OCI-LY7 (cell line): Measurements from ENCODE around the gene RCSD1. TPM values are rescaled to one million over a fixed set of nuclear protein-coding genes. Genes with fewer than 3 reads are reported as not detected.

ENCODE experiments used
- BruUV-seq: library from RNA; stranded (reverse); fragments of 400-500 nt; replicated peaks from 2 replicates; lab custom pipeline; 2021; lab: Mats Ljungman, UMichigan
- CTCF ChIA-PET: fragments of 300-600 bp; sonication (Branson Sonifier 250); formaldehyde crosslinking; loops from one replicate; lab custom pipeline; 2022; ENCODE audit warnings: antibody characterized with exemption; ENCODE audit not compliant: unreplicated experiment; lab: Charles Lee
- POLR2A ChIA-PET: fragments of 300-600 bp; sonication (Branson Sonifier 250); formaldehyde crosslinking; loops from one replicate; lab custom pipeline; 2022; ENCODE audit warnings: antibody characterized with exemption; lab: Charles Lee
- DNase-seq: peaks from one replicate; pipeline ENCODE4 v3.0.0-alpha.2; 2015; ENCODE audit warnings: low spot score
- H2AFZ ChIP-seq: fragments of 200-600 bp; sonication (generic), shearing (Covaris generic); 2 replicates; pipeline ENCODE4 v1.6.1; 2014; ENCODE audit warnings: mild to moderate bottlenecking, antibody characterized with exemption, low read length, moderate library complexity
- H3K27ac ChIP-seq: fragments of 200-600 bp; sonication (generic); 2 replicates; pipeline ENCODE4 v1.5.1; 2014; ENCODE audit warnings: mixed run types, low read depth, mild to moderate bottlenecking, moderate library complexity, low read length, inconsistent platforms; ENCODE audit not compliant: poor library complexity, severe bottlenecking
- H3K36me3 ChIP-seq: fragments of 200-600 bp; sonication (generic); 2 replicates; pipeline ENCODE4 v1.6.1; 2014; ENCODE audit warnings: mild to moderate bottlenecking, antibody characterized with exemption, low read length, moderate library complexity, mixed read lengths; ENCODE audit not compliant: insufficient read depth
- H3K4me1 ChIP-seq: fragments of 200-600 bp; sonication (generic); 2 replicates; pipeline ENCODE4 v1.5.1; 2014; ENCODE audit warnings: mild to moderate bottlenecking, low read length; ENCODE audit not compliant: insufficient read depth, poor library complexity, severe bottlenecking
- H3K4me2 ChIP-seq: fragments of 200-600 bp; sonication (generic); 2 replicates; pipeline ENCODE4 v1.6.1; 2014; ENCODE audit warnings: mild to moderate bottlenecking, low read length
- H3K4me3 ChIP-seq: fragments of 200-600 bp; sonication (generic); 2 replicates; pipeline ENCODE4 v1.5.1; 2014; ENCODE audit warnings: mild to moderate bottlenecking, low read depth, low read length; ENCODE audit not compliant: poor library complexity, severe bottlenecking
- H3K79me2 ChIP-seq: fragments of 200-600 bp; sonication (generic); 2 replicates; pipeline ENCODE4 v1.6.1; 2016; ENCODE audit warnings: low read depth, mild to moderate bottlenecking, low read length, moderate library complexity, mixed read lengths; ENCODE audit not compliant: insufficient read depth
- H3K9me2 ChIP-seq: fragments of 200-600 bp; sonication (generic); 2 replicates; pipeline ENCODE4 v1.6.1; 2016; ENCODE audit warnings: mild to moderate bottlenecking, low read length, mixed read lengths; ENCODE audit not compliant: insufficient read depth
- H3K9me3 ChIP-seq: fragments of 200-600 bp; sonication (generic); 2 replicates; pipeline ENCODE4 v1.6.1; 2014; ENCODE audit warnings: mild to moderate bottlenecking, mixed run types, low read length, mixed read lengths
- H4K20me1 ChIP-seq: fragments of 200-600 bp; sonication (generic); 2 replicates; pipeline ENCODE4 v1.6.1; 2014; ENCODE audit warnings: mild to moderate bottlenecking, antibody characterized with exemption, low read length, moderate library complexity, mixed read lengths; ENCODE audit not compliant: insufficient read depth
- CTCF ChIP-seq: fragments of 200-600 bp; sonication (generic); conservative IDR thresholded peaks from 2 replicates; pipeline ENCODE4 v1.5.1; 2014; ENCODE audit warnings: mild to moderate bottlenecking, antibody characterized with exemption, low read length, moderate library complexity, mixed read lengths
- EZH2phosphoT487 ChIP-seq: fragments of 200-600 bp; sonication (generic); IDR thresholded peaks from 2 replicates; pipeline ENCODE4 v1.6.1; 2018; ENCODE audit warnings: low read depth, borderline replicate concordance, mild to moderate bottlenecking, mixed run types, antibody characterized with exemption, low read length, moderate library complexity, mixed read lengths
- intact Hi-C: fragments of 100-400 bp; cut with micrococcal nuclease; formaldehyde crosslinking; loops from one replicate; pipeline ENCODE4 v1.10.0; 2022; ENCODE audit not compliant: unreplicated experiment
- total RNA-seq, 2 experiments: library from RNA; depleted of rRNA in 1 of 2; stranded (reverse); fragments of >200 nt in 1 of 2; shearing (Covaris generic) in 1 of 2; gene quantifications; 2 replicates each; pipeline ENCODE4 v1.2.3, GENCODE V29; 2014 to 2022

The RCSD1 gene
- total RNA-seq, 2 experiments from 2014 or later = 161 to 164 TPM

- no peaks in the 10 kb centered on the region for H3K9me2 ChIP-seq
- no peaks in the 10 kb centered on the region for H3K9me3 ChIP-seq
- peak overlapping the region; percentile 86 for H3K4me2 ChIP-seq
- H2AFZ ChIP-seq = peak overlapping the region; percentile 86
- TF ChIP-seq CTCF (no peak), EZH2phosphoT487 (no peak)
- peak overlapping the region; percentile 73 for H3K27ac ChIP-seq
- POLR2A ChIA-PET = interaction anchor here (0.6 to 2.7 kb wide), 6 partner anchors 38 to 266 kb away, joined by 3 to 10 read pairs (median 5); partner anchors contain the start of gene CREG1
- DNase-seq = peak; percentile 89
- H3K36me3 ChIP-seq = no peaks in the 10 kb centered on the region
- BruUV-seq = no TSS peak
- H4K20me1 ChIP-seq = no peaks in the 10 kb centered on the region
- H3K79me2 ChIP-seq = no peaks in the 10 kb centered on the region
- CTCF ChIA-PET = interaction anchor here (0.6 to 1.5 kb wide), 3 partner anchors 112 to 846 kb away, joined by 3 to 6 read pairs (median 4); no protein-coding TSS in a partner anchor
- intact Hi-C loops = loop anchor here (1.0 to 5.0 kb wide), 5 partner anchors 89 to 387 kb away; partner anchors contain the start of genes DCAF6 and MPC2
- peak overlapping the region; percentile 75 for H3K4me3 ChIP-seq
- peaks cover 41% of the 10 kb centered on the region for H3K4me1 ChIP-seq
Observed at GRCh38 chr1:167714439-167715156, 84.6 kb downstream of the RCSD1 start.

- intact Hi-C loops = loop anchor here (1.0 to 5.0 kb wide), 4 partner anchors 115 to 388 kb away; partner anchors contain the start of genes DCAF6 and MPC2
- Histone ChIP-seq H3K4me3 (peak overlapping the region; percentile 75), H3K9me3 (no peaks in the 10 kb centered on the region), H3K27ac (peak overlapping the region; percentile 73), H2AFZ (peak overlapping the region; percentile 97), H4K20me1 (no peaks in the 10 kb centered on the region), H3K4me2 (peak overlapping the region; percentile 86), H3K4me1 (peaks cover 47% of the 10 kb centered on the region), H3K36me3 (no peaks in the 10 kb centered on the region), H3K9me2 (no peaks in the 10 kb centered on the region), H3K79me2 (no peaks in the 10 kb centered on the region)
- TF ChIP-seq CTCF (peak; percentile 94), EZH2phosphoT487 (no peak)
- no TSS peak for BruUV-seq
- DNase-seq = peak; percentile 94
- CTCF ChIA-PET = interaction anchor here (0.6 to 1.5 kb wide), 2 partner anchors 115 to 847 kb away, joined by 4 to 6 read pairs; no protein-coding TSS in a partner anchor
- POLR2A ChIA-PET = interaction anchor here (0.9 to 2.7 kb wide), 6 partner anchors 25 to 161 kb away, joined by 3 to 10 read pairs (median 5); partner anchors contain the start of gene CREG1
Observed at GRCh38 chr1:167715157-167715999, 85.3 kb downstream of the RCSD1 start.
